AG04450 (cell line): Measurements from ENCODE around the gene SMCR8. TPM values are rescaled to one million over a fixed set of nuclear protein-coding genes. Genes with fewer than 3 reads are reported as not detected.

ENCODE experiments used
- CTCF ChIA-PET: fragments of 300-600, 350-600 bp; formaldehyde crosslinking; extraction: SDS; loops from one replicate; lab custom pipeline; 2022; ENCODE audit warnings: antibody characterized with exemption, inconsistent platforms; lab: Charles Lee
- POLR2A ChIA-PET: fragments of 350-600 bp; formaldehyde crosslinking; extraction: SDS; loops from one replicate; lab custom pipeline; 2021; ENCODE audit warnings: antibody characterized with exemption, inconsistent platforms; lab: Yijun Ruan, JAX
- DNase-seq: peaks from one replicate; pipeline ENCODE4 v3.0.0-alpha.2; 2011; ENCODE audit warnings: low read depth, low spot score
- H3K27ac ChIP-seq: one replicate; pipeline ENCODE4 v1.5.1; 2012; ENCODE audit warnings: low read depth, low read length, control low read depth
- H3K27me3 ChIP-seq: one replicate; pipeline ENCODE4 v1.6.0; 2012; ENCODE audit warnings: low read length; ENCODE audit not compliant: control insufficient read depth, insufficient read depth
- H3K4me3 ChIP-seq: 2 replicates; pipeline ENCODE4 v1.5.1; 2011; ENCODE audit warnings: mild to moderate bottlenecking, low read depth, low read length, control low read depth
- H3K9me3 ChIP-seq: 2 replicates; pipeline ENCODE4 v1.5.1; 2012; ENCODE audit warnings: low read length; ENCODE audit not compliant: control insufficient read depth, insufficient read depth
- polyA minus RNA-seq: library from RNA; depleted of rRNA, polyadenylated mRNA; stranded (reverse); fragments of >200 nt; gene quantifications from 2 replicates; pipeline ENCODE4 v1.2.3, GENCODE V29; 2011; rRNA and poly(A)+ RNA removed
- polyA plus RNA-seq: library from polyadenylated mRNA; depleted of rRNA; stranded (reverse); fragments of >200 nt; gene quantifications from 2 replicates; pipeline ENCODE4 v1.2.3, GENCODE V29; 2011; rRNA removed
- TF ChIP-seq, protein P1 (sequence below): IDR thresholded peaks from 2 replicates; pipeline ENCODE4 v1.5.1; 2011; ENCODE audit warnings: low read depth, low read length, control low read depth, inconsistent platforms

Gene SMCR8, protein sequence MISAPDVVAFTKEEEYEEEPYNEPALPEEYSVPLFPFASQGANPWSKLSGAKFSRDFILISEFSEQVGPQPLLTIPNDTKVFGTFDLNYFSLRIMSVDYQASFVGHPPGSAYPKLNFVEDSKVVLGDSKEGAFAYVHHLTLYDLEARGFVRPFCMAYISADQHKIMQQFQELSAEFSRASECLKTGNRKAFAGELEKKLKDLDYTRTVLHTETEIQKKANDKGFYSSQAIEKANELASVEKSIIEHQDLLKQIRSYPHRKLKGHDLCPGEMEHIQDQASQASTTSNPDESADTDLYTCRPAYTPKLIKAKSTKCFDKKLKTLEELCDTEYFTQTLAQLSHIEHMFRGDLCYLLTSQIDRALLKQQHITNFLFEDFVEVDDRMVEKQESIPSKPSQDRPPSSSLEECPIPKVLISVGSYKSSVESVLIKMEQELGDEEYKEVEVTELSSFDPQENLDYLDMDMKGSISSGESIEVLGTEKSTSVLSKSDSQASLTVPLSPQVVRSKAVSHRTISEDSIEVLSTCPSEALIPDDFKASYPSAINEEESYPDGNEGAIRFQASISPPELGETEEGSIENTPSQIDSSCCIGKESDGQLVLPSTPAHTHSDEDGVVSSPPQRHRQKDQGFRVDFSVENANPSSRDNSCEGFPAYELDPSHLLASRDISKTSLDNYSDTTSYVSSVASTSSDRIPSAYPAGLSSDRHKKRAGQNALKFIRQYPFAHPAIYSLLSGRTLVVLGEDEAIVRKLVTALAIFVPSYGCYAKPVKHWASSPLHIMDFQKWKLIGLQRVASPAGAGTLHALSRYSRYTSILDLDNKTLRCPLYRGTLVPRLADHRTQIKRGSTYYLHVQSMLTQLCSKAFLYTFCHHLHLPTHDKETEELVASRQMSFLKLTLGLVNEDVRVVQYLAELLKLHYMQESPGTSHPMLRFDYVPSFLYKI
- polyA plus RNA-seq, result 8.5 and 9.1 TPM in 2 replicates
- polyA minus RNA-seq, result 14.5 and 16.9 TPM in 2 replicates

DNA sequence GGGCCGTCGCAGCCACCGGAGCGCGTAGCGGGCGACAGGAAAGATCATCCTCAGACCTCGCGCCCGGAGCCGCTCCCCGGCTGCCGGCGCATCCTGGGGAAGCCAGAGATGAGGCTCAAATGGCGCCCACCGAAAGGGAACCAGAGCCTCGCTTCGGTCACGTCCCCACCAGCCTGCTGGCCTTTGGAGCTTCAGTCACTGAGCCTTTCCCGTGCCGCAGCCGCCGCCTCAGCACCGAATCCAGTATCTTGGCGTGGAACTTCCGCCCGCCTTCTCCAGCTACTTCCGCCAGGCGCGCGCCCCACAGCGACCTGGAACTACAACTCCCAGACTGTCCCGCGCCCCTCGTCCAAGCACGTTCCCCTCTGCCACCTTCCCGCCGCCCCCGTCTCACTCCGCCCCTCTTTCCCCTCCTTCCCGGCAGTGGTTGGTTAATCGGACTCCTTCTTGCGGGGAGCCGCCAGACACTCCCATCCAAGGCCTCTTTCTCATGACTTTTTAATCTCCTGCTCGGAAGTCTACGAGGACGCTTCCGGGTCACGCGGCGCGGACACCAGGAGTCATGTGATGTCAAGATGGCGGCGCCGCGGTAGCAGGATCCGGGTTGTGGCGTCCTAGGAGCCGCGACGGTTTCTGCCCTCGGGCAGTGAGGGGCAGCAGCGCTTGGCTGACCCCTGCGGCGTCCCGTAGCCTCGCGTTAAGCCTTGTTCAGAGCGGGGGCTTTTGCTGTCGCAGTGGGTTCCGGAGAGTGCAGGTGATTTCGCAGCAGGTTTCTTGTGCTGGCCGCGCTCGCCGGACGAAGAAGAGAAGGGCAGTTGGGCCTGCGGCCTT lies at the start of gene SMCR8, which contains the start of gene TOP3A:
Gene SMCR8, plus strand, starts transcription at position 563 of the 831 bp plus-strand sequence. CDS start 497 bp downstream, outside the sequence.
Gene TOP3A, minus strand, starts transcription at position 264 of the 831 bp plus-strand sequence. Its CDS starts 216 bp downstream, at position 48.
- no peaks in the 10 kb centered on the region for H3K27me3 ChIP-seq
- POLR2A ChIA-PET, result interaction anchor here (0.5 to 0.8 kb wide), 3 partner anchors 14 to 454 kb away, joined by 3 to 4 read pairs (median 3); no protein-coding TSS in a partner anchor
- peak; percentile 97 for DNase-seq
- peak within 1 kb of the TSS; percentile 96 for H3K27ac ChIP-seq
- CTCF ChIA-PET, result no interaction called here
- H3K9me3 ChIP-seq, result no peaks in the 10 kb centered on the region; the same call in 1 of the 2 replicates
- TF ChIP-seq, protein P1, sequence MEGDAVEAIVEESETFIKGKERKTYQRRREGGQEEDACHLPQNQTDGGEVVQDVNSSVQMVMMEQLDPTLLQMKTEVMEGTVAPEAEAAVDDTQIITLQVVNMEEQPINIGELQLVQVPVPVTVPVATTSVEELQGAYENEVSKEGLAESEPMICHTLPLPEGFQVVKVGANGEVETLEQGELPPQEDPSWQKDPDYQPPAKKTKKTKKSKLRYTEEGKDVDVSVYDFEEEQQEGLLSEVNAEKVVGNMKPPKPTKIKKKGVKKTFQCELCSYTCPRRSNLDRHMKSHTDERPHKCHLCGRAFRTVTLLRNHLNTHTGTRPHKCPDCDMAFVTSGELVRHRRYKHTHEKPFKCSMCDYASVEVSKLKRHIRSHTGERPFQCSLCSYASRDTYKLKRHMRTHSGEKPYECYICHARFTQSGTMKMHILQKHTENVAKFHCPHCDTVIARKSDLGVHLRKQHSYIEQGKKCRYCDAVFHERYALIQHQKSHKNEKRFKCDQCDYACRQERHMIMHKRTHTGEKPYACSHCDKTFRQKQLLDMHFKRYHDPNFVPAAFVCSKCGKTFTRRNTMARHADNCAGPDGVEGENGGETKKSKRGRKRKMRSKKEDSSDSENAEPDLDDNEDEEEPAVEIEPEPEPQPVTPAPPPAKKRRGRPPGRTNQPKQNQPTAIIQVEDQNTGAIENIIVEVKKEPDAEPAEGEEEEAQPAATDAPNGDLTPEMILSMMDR, result no peak
- H3K4me3 ChIP-seq, result peak within 1 kb of the TSS; percentile 93

DNA sequence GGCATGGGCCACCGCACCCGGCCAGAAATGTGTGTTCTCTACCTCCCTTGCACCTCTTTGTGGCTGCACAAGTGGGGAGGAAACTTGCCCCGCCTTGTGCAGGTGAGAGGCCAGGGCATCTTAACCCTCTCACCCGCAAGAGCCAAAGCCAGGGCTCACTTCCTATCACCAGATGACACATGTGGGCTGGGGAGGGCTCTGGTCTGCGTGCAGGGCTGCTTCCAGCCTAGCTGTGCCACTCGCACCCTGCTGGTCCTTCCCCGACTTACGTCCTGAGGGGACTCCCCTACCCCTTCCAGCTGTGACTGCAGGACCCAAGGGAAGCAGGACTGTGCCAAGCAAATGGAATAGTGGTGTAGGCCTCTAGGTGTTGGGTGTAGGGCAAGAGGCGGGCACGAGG lies 47.7 kb upstream of the SMCR8 start:
- Histone ChIP-seq H3K9me3 (no peaks in the 10 kb centered on the region; the same call in 1 of the 2 replicates), H3K4me3 (no peak overlapping the region), H3K27me3 (no peaks in the 10 kb centered on the region), H3K27ac (no peak overlapping the region)
- TF ChIP-seq, protein P1, result no peak
- ChIA-PET POLR2A (interaction anchor here (0.6 kb wide), 1 partner anchor 45 kb away, joined by 4 read pairs; no protein-coding TSS in a partner anchor), CTCF (no interaction called here)
- DNase-seq, result no peak

DNA sequence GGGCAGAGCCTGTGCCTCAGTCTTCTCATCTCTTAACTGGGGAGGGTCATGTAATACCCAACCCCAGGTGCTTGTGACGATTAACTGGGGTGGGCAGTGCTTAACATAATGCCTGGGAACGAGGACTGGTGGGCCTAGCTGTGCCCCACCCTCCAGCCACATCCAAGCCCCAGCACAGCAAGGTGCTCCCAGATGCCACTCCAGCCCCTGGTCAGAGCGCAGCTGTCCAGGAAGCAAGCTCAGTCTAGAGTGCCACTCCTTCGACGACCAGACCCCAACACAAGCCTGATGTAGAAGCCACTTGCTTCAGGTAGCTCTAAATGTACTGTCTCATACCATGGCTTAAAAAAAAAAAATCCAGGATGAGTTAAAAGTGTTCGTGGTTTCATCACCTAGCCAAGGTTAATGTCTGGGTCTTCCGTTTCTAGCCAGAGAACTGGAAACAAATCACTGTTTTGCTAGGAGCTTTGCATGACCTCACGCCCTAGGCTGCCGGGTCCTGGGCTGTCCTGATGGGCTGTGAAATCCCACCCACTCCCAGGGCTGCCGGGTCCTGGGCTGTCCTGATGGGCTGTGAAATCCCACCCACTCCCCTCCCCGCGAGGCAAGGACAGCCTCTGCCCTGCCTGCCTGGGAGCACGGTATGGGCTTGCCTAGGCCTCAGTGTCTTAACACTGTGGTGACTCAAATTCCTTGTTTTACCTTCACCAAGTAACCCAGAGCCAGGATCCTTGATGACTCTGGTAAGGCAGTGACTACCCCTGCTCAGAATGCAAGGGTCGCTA lies 47.0 kb upstream of the SMCR8 start:
- H3K27ac ChIP-seq, result peak overlapping the region; percentile 34
- H3K9me3 ChIP-seq, result no peaks in the 10 kb centered on the region; the same call in 1 of the 2 replicates
- TF ChIP-seq, protein P1, result no peak
- H3K27me3 ChIP-seq, result no peaks in the 10 kb centered on the region
- CTCF ChIA-PET, result no interaction called here
- POLR2A ChIA-PET, result no interaction called here
- no peak overlapping the region for H3K4me3 ChIP-seq
- DNase-seq, result no peak
